SK-N-SH (cell line): Measurements from ENCODE around the gene TTYH3. TPM values are rescaled to one million over a fixed set of nuclear protein-coding genes. Genes with fewer than 3 reads are reported as not detected.

Experiments
- CTCF ChIA-PET: fragments of 300-600, 350-600 bp; formaldehyde crosslinking; extraction: SDS; loops from one replicate; lab custom pipeline; 2021; lab: Yijun Ruan, JAX
- POLR2A ChIA-PET: fragments of 350-600 bp; sonication (Branson Sonifier 250); formaldehyde crosslinking; extraction: SDS; loops from one replicate; lab custom pipeline; 2020; ENCODE audit warnings: antibody characterized with exemption, inconsistent platforms; lab: Yijun Ruan, JAX
- DNase-seq: peaks from one replicate; pipeline ENCODE4 v3.0.0; 2012
- H2AFZ ChIP-seq: fragments of 200-600 bp; sonication (generic); 2 replicates; pipeline ENCODE4 v1.8.1; 2016; ENCODE audit warnings: antibody characterized with exemption, mild to moderate bottlenecking, low read depth
- H3F3A ChIP-seq: fragments of 200-600 bp; sonication (generic); replicated peaks from 2 replicates; pipeline ENCODE3; 2016; ENCODE audit warnings: antibody characterized with exemption, mild to moderate bottlenecking; ENCODE audit not compliant: insufficient read depth
- H3K27ac ChIP-seq, 2 experiments: fragments of 200-500 bp in 1 of 2; fragments of 200-600 bp in 1 of 2; sonication (Bioruptor generic) in 1 of 2; sonication (generic), shearing (Covaris generic) in 1 of 2; 2 replicates each; pipeline versions ENCODE4 v1.5.1 to v1.6.1; 2014 to 2016; ENCODE audit warnings: low read depth in 2 of 2, inconsistent platforms in 1 of 2, low read length in 1 of 2, mild to moderate bottlenecking in 1 of 2, mixed read lengths in 1 of 2
- H3K27me3 ChIP-seq: fragments of 200-600 bp; sonication (generic), shearing (Covaris generic); 2 replicates; pipeline ENCODE4 v1.6.1; 2016; ENCODE audit warnings: mixed run types; ENCODE audit not compliant: insufficient read depth
- H3K36me3 ChIP-seq, 2 experiments: fragments of 200-500 bp in 1 of 2; fragments of 200-600 bp in 1 of 2; sonication (Bioruptor generic) in 1 of 2; sonication (generic) in 1 of 2; replicated peaks in 1 of 2; 2 replicates each; pipeline versions ENCODE3 to v1.5.1; 2014 to 2016; ENCODE audit warnings: low read length in 1 of 2, mild to moderate bottlenecking in 1 of 2; ENCODE audit not compliant: insufficient read depth in 2 of 2, control insufficient read depth in 1 of 2
- H3K4me1 ChIP-seq, 2 experiments: fragments of 200-500 bp in 1 of 2; fragments of 200-600 bp in 1 of 2; sonication (Bioruptor generic) in 1 of 2; sonication (generic), shearing (Covaris generic) in 1 of 2; 2 replicates each; pipeline versions ENCODE4 v1.5.1 to v1.6.1; 2014 to 2016; ENCODE audit warnings: low read depth in 1 of 2, low read length in 1 of 2, mixed run types in 1 of 2; ENCODE audit not compliant: insufficient read depth in 2 of 2, control insufficient read depth in 1 of 2
- H3K4me2 ChIP-seq: fragments of 200-600 bp; sonication (generic), shearing (Covaris generic); 2 replicates; pipeline ENCODE4 v1.6.1; 2017; ENCODE audit warnings: mixed run types
- H3K4me3 ChIP-seq, 2 experiments: fragments of 200-500 bp in 1 of 2; fragments of 200-600 bp in 1 of 2; sonication (Bioruptor generic) in 1 of 2; sonication (generic), shearing (Covaris generic) in 1 of 2; 2 replicates each; pipeline versions ENCODE4 v1.5.1 to v1.8.1; 2014 to 2016; ENCODE audit warnings: low read depth in 2 of 2, inconsistent platforms in 1 of 2, low read length in 1 of 2, mild to moderate bottlenecking in 1 of 2, mixed read lengths in 1 of 2, moderate library complexity in 1 of 2
- H3K79me2 ChIP-seq: fragments of 200-600 bp; sonication (generic); 2 replicates; pipeline ENCODE4 v1.8.1; 2017; ENCODE audit warnings: mild to moderate bottlenecking; ENCODE audit not compliant: insufficient read depth
- H3K9ac ChIP-seq: fragments of 200-600 bp; sonication (generic); 2 replicates; pipeline ENCODE4 v1.6.1; 2017; ENCODE audit warnings: mixed run types
- H3K9me2 ChIP-seq: fragments of 200-600 bp; sonication (generic); 2 replicates; pipeline ENCODE4 v1.6.1; 2017; ENCODE audit warnings: mixed run types
- H3K9me3 ChIP-seq: fragments of 200-600 bp; sonication (generic); 2 replicates; pipeline ENCODE4 v1.6.1; 2017; ENCODE audit warnings: mixed run types, mild to moderate bottlenecking, moderate library complexity
- H4K20me1 ChIP-seq: fragments of 200-600 bp; sonication (generic); 2 replicates; pipeline ENCODE4 v1.6.1; 2017; ENCODE audit warnings: mild to moderate bottlenecking, mixed run types; ENCODE audit not compliant: insufficient read depth
- CHD2 ChIP-seq: fragments of 150-350 bp; IDR thresholded peaks from 2 replicates; pipeline ENCODE4 v1.6.1; 2018; ENCODE audit warnings: low read length; ENCODE audit not compliant: partially characterized antibody
- ELF1 ChIP-seq: IDR thresholded peaks from 2 replicates; pipeline ENCODE4 v1.4.0; 2012
- EZH2phosphoT487 ChIP-seq: fragments of 200-600 bp; sonication (generic); IDR thresholded peaks from 2 replicates; pipeline ENCODE4 v1.6.1; 2017; ENCODE audit warnings: low read depth, mixed run types, mild to moderate bottlenecking, antibody characterized with exemption, moderate library complexity, borderline replicate concordance
- FOXJ3 ChIP-seq: sonication (generic); formaldehyde crosslinking; IDR thresholded peaks from 2 replicates; pipeline ENCODE4 v1.5.1; 2020; ENCODE audit warnings: mild to moderate bottlenecking, missing genetic modification reagents
- FOXM1 ChIP-seq: IDR thresholded peaks from 2 replicates; pipeline ENCODE4 v1.4.0; 2012; ENCODE audit warnings: low read depth, mild to moderate bottlenecking
- GABPA ChIP-seq: IDR thresholded peaks from 2 replicates; pipeline ENCODE4 v1.4.0; 2012; ENCODE audit warnings: low read depth, mild to moderate bottlenecking
- GATA2 ChIP-seq: sonication (generic); formaldehyde crosslinking; IDR thresholded peaks from 2 replicates; pipeline ENCODE4 v1.5.0; 2020; ENCODE audit warnings: mild to moderate bottlenecking, missing genetic modification reagents
- JUND ChIP-seq: IDR thresholded peaks from 2 replicates; pipeline ENCODE4 v1.4.0; 2012
- MEF2A ChIP-seq: IDR thresholded peaks from 2 replicates; pipeline ENCODE4 v1.4.0; 2012; ENCODE audit warnings: low read depth, borderline replicate concordance
- MXI1 ChIP-seq: IDR thresholded peaks from 2 replicates; pipeline ENCODE4 v1.6.1; 2012; ENCODE audit warnings: mild to moderate bottlenecking, low read depth, low read length, improper control_type of control experiment
- NRF1 ChIP-seq: IDR thresholded peaks from 2 replicates; pipeline ENCODE4 v1.6.1; 2012; ENCODE audit warnings: low read depth, mild to moderate bottlenecking, low read length
- RAD21 ChIP-seq: IDR thresholded peaks from 2 replicates; pipeline ENCODE4 v1.6.1; 2012; ENCODE audit warnings: mild to moderate bottlenecking, low read length
- RXRA ChIP-seq: IDR thresholded peaks from 2 replicates; pipeline ENCODE4 v1.4.0; 2012; ENCODE audit warnings: low read depth, mild to moderate bottlenecking, borderline replicate concordance
- SMC3 ChIP-seq: IDR thresholded peaks from 2 replicates; pipeline ENCODE4 v1.6.1; 2012; ENCODE audit warnings: low read depth, low read length, improper control_type of control experiment
- TCF12 ChIP-seq: IDR thresholded peaks from 2 replicates; pipeline ENCODE4 v1.4.0; 2012
- WGBS: methylation state at CpG from one replicate; pipeline ENCODE4 v1.1.6; 2017; ENCODE audit warnings: low lambda C conversion rate; 5-methylcytosine and 5-hydroxymethylcytosine counted together
- polyA plus RNA-seq, 3 experiments: library from polyadenylated mRNA; depleted of rRNA; stranded (reverse); fragments of >200 nt; gene quantifications; 2 replicates each; pipeline ENCODE4 v1.2.3, GENCODE V29; 2012
- TF ChIP-seq, protein P1 (sequence below): IDR thresholded peaks from 2 replicates; pipeline ENCODE4 v1.6.1; 2012; ENCODE audit warnings: mild to moderate bottlenecking, low read depth, low read length, moderate library complexity
- TF ChIP-seq, protein P2 (sequence below): IDR thresholded peaks from 2 replicates; pipeline ENCODE4 v1.4.0; 2012; ENCODE audit warnings: low read depth, borderline replicate concordance
- TF ChIP-seq, protein P3 (sequence below): IDR thresholded peaks from 2 replicates; pipeline ENCODE4 v1.4.0; 2012; ENCODE audit warnings: low read depth
- TF ChIP-seq, protein P4 (sequence below): fragments of 150-350 bp; IDR thresholded peaks from 2 replicates; pipeline ENCODE4 v1.6.1; 2016; ENCODE audit warnings: mild to moderate bottlenecking, low read depth, low read length
- TF ChIP-seq, protein P5 (sequence below): IDR thresholded peaks from 2 replicates; pipeline ENCODE4 v1.4.0; 2012; ENCODE audit warnings: low read depth, borderline replicate concordance
- TF ChIP-seq, protein P6 (sequence below): fragments of 150-350 bp; IDR thresholded peaks from 2 replicates; pipeline ENCODE4 v1.6.1; 2017; ENCODE audit warnings: antibody characterized with exemption, low read length, low read depth, borderline replicate concordance

The TTYH3 gene
- polyA plus RNA-seq, 1 of the 3 experiments (the other 2 are of a cell fraction): 105 TPM

DNA sequence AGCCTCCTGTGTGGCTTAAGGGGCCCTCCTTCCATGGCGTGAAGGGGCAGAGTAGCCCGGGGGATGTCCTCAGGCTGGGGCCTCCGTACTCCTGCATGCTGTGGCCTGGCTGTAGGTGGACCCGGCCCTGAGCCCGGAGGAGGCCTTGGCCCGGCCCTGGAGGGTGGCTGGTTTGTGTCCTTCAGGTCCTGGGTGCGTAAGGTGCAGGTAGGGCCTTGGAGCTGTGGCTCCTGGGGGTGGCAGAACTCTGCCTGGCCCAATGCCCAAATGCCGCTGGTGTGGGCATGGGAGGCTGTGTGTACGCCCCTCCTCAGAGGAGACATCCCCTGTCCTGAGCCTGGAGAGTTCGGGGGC, 29.3 kb downstream of the TTYH3 start (continued):
- TF ChIP-seq, protein P1, sequence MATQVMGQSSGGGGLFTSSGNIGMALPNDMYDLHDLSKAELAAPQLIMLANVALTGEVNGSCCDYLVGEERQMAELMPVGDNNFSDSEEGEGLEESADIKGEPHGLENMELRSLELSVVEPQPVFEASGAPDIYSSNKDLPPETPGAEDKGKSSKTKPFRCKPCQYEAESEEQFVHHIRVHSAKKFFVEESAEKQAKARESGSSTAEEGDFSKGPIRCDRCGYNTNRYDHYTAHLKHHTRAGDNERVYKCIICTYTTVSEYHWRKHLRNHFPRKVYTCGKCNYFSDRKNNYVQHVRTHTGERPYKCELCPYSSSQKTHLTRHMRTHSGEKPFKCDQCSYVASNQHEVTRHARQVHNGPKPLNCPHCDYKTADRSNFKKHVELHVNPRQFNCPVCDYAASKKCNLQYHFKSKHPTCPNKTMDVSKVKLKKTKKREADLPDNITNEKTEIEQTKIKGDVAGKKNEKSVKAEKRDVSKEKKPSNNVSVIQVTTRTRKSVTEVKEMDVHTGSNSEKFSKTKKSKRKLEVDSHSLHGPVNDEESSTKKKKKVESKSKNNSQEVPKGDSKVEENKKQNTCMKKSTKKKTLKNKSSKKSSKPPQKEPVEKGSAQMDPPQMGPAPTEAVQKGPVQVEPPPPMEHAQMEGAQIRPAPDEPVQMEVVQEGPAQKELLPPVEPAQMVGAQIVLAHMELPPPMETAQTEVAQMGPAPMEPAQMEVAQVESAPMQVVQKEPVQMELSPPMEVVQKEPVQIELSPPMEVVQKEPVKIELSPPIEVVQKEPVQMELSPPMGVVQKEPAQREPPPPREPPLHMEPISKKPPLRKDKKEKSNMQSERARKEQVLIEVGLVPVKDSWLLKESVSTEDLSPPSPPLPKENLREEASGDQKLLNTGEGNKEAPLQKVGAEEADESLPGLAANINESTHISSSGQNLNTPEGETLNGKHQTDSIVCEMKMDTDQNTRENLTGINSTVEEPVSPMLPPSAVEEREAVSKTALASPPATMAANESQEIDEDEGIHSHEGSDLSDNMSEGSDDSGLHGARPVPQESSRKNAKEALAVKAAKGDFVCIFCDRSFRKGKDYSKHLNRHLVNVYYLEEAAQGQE: no peak
- TF ChIP-seq EZH2phosphoT487 (no peak), CHD2 (no peak), ELF1 (no peak)
- TF ChIP-seq, protein P2, sequence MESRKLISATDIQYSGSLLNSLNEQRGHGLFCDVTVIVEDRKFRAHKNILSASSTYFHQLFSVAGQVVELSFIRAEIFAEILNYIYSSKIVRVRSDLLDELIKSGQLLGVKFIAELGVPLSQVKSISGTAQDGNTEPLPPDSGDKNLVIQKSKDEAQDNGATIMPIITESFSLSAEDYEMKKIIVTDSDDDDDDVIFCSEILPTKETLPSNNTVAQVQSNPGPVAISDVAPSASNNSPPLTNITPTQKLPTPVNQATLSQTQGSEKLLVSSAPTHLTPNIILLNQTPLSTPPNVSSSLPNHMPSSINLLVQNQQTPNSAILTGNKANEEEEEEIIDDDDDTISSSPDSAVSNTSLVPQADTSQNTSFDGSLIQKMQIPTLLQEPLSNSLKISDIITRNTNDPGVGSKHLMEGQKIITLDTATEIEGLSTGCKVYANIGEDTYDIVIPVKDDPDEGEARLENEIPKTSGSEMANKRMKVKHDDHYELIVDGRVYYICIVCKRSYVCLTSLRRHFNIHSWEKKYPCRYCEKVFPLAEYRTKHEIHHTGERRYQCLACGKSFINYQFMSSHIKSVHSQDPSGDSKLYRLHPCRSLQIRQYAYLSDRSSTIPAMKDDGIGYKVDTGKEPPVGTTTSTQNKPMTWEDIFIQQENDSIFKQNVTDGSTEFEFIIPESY: no peak

DNA sequence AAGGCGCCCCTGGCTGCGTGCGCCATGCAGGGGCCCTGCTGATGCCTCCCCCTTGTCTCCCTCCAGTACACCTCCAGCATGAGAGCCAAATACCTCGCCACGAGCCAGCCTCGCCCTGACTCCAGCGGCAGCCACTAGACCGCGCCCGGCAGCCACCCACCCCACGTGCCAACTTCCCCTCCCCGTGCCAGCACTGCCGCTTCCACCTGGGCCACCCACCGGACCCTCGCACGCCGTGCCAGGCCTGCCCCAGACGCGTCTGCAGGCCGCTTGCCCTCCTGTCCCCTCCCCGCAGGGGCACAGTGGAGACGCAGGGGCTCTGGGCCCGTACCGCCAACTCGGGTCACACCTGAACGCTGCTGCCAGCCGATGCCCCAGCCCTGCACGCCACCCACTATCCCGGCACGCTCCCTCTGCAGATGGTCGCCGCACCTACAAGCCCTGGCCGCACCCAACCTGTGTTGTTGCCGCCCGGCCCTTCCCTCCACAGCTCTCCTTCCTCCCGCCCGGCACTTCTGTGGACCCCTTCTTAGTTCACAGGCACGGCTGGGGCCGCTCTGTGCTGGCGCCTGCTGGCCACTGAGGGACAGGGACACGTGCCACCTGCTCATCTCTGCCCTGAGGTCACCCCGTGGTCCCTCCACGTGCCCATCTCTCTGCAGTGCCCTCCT, 30.0 kb downstream of the TTYH3 start:
- Histone ChIP-seq H3K27me3 (no peaks in the 10 kb centered on the region), H3K9me3 (no peaks in the 10 kb centered on the region), H3K4me1 (peaks cover 0 to 39% of the 10 kb centered on the region in 2 experiments; a peak in 1 of 4 replicates), H3K9me2 (no peaks in the 10 kb centered on the region), H3K9ac (no peak overlapping the region), H3K4me3 (no peak overlapping the region; a peak in 1 of 4 replicates), H3F3A (no peaks in the 10 kb centered on the region), H2AFZ (no peak overlapping the region), H4K20me1 (peaks cover 48% of the 10 kb centered on the region), H3K27ac (peak overlapping the region in 1 of 2 experiments; percentile 63; a peak in 1 of 4 replicates), H3K4me2 (no peak overlapping the region), H3K36me3 (peaks cover 14 to 64% of the 10 kb centered on the region in 2 experiments), H3K79me2 (no peaks in the 10 kb centered on the region)
- peak; percentile 69 for DNase-seq
- 93% methylated on average over 31 of the region's 43 CpGs for WGBS
- POLR2A ChIA-PET: no interaction called here
- CTCF ChIA-PET: interaction anchor here (0.6 to 4.9 kb wide), 14 partner anchors 9 to 211 kb away, joined by 3 to 38 read pairs (median 5); no protein-coding TSS in a partner anchor
- TF ChIP-seq MXI1 (no peak), MEF2A (no peak), FOXM1 (no peak), RXRA (no peak), JUND (no peak), FOXJ3 (CRISPR knock-in tag) (no peak), SMC3 (peak; percentile 10; the same call in 1 of the 2 replicates), TCF12 (no peak), CHD2 (no peak), NRF1 (no peak), GABPA (no peak), RAD21 (peak; percentile 24), GATA2 (CRISPR knock-in tag) (no peak), ELF1 (no peak)
- TF ChIP-seq, protein P3, sequence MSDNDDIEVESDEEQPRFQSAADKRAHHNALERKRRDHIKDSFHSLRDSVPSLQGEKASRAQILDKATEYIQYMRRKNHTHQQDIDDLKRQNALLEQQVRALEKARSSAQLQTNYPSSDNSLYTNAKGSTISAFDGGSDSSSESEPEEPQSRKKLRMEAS: no peak
- TF ChIP-seq, protein P4, sequence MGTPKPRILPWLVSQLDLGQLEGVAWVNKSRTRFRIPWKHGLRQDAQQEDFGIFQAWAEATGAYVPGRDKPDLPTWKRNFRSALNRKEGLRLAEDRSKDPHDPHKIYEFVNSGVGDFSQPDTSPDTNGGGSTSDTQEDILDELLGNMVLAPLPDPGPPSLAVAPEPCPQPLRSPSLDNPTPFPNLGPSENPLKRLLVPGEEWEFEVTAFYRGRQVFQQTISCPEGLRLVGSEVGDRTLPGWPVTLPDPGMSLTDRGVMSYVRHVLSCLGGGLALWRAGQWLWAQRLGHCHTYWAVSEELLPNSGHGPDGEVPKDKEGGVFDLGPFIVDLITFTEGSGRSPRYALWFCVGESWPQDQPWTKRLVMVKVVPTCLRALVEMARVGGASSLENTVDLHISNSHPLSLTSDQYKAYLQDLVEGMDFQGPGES: no peak
- TF ChIP-seq, protein P5, sequence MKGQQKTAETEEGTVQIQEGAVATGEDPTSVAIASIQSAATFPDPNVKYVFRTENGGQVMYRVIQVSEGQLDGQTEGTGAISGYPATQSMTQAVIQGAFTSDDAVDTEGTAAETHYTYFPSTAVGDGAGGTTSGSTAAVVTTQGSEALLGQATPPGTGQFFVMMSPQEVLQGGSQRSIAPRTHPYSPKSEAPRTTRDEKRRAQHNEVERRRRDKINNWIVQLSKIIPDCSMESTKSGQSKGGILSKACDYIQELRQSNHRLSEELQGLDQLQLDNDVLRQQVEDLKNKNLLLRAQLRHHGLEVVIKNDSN: no peak
- TF ChIP-seq, protein P6, sequence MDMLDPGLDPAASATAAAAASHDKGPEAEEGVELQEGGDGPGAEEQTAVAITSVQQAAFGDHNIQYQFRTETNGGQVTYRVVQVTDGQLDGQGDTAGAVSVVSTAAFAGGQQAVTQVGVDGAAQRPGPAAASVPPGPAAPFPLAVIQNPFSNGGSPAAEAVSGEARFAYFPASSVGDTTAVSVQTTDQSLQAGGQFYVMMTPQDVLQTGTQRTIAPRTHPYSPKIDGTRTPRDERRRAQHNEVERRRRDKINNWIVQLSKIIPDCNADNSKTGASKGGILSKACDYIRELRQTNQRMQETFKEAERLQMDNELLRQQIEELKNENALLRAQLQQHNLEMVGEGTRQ: no peak
